NCI-H1048 (cell line): ENCODE results near the gene TUBA4A.
A peak's percentile ranks its signal among the peaks of the same experiment; 100 is the strongest.

Experiments
- DNase-seq: peaks from one replicate; lab custom pipeline; 2025; lab: John Stamatoyannopoulos, UW

The TUBA4A gene

GRCh38 chr2:219230059-219230540 is 23.6 kb downstream of the TUBA4A start:
- no peak for DNase-seq

- peak; percentile 96 for DNase-seq
Observed at GRCh38 chr2:219229305-219230058, 24.2 kb downstream of the TUBA4A start, which contains the start of the genes ANKZF1 and ATG9A. Gene ANKZF1, plus strand, starts transcription at chr2:219229806. Its CDS starts 452 bp downstream, at chr2:219230258. Gene ATG9A, minus strand, starts transcription at chr2:219229636. Its CDS starts 1,612 bp downstream, at chr2:219228024.

- no peak for DNase-seq
Observed at GRCh38 chr2:219228911-219229304, 24.8 kb downstream of the TUBA4A start.

- no peak for DNase-seq
Observed at GRCh38 chr2:219228041-219228910, 25.4 kb downstream of the TUBA4A start.

GRCh38 chr2:219225350-219225749 is 28.4 kb downstream of the TUBA4A start:
- DNase-seq, result no peak

DNA sequence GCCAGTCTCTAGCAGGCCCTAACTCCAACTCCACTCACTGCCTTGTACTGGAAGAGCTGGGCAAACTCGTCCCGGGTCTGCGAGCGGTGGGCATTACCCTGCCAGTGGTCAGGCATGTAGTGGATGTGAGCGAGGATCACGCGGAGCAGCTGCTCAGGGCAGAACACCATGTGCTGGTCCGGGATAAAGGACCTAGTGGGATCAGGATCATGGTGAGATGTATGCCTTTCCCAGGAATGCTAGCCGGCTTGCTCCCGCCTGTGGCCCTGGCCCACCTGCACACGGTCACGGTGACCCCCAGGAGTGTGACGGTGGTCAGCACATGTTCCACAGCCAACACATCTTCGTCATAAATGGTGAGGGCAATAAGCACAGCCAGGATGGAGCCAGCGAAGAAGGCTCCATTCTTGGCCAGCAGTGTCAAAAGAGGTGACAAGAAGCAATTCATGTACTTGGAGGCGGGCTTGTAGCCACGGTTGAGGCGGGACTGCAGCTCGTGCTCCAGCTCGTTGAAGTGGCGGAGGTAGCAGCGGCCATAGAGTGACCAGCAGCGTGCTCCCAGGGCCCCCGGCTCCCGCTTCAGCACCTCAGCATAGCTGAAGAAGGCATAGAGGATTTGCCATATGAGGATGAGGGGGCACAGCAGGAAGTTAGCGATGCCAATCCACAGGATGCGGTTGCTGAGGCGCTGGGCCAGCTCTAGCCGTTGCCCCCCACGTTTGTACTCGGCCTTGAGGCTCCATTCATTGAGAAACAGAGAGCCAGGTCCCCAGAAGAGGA is 29.7 kb downstream of the TUBA4A start:
- no peak for DNase-seq

- no peak for DNase-seq
Observed at GRCh38 chr2:219221957-219222518, 31.7 kb downstream of the TUBA4A start.

GRCh38 chr2:219220652-219221402 is 32.9 kb downstream of the TUBA4A start:
- no peak for DNase-seq

DNA sequence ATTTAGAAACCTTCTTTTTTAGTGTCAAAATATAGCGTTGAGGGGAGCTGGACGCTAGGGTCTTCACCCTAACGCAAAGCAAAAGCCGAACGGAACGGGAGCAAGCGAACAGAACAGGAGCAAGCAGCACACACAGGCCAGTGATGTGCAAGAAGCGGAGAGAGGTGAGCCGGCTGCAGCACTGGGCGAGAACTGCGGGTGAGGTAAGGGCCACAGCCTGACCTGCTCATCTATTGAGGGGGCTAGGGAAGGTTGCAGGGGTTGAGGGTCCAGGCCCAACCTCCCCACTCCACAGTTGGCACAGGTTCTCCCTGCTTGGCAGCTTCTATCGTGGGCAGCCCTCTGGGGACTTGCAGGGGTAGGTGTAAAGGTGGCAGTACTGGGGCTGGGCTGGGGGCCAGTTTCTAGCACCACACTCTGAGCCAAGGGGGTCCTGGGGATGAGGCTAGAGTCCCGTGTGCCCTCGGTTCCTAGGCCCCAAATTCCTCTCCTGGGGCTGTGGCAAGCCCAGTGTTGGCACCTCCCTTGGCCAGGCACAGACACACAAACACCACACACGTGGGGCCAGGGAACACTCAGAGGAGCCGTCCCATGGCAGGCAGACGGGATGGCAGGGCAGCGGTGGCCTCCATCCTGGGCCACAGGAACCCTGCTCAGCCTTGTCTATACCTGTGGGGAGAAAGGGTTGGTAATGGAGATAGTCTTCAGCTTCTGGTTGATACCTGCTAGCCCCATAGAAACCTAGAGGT is 33.8 kb downstream of the TUBA4A start:
- DNase-seq, result no peak

GRCh38 chr2:219218732-219219701 is 34.7 kb downstream of the TUBA4A start, which contains the start of gene ABCB6:
Gene ABCB6, minus strand, starts transcription at chr2:219218958. Its CDS starts 285 bp downstream, at chr2:219218673.
- DNase-seq, result peak; percentile 95

- DNase-seq, result no peak
Observed at GRCh38 chr2:219218217-219218731, 35.4 kb downstream of the TUBA4A start.

GRCh38 chr2:219216535-219216915 is 37.2 kb downstream of the TUBA4A start:
- no peak for DNase-seq

GRCh38 chr2:219215871-219216534 is 37.7 kb downstream of the TUBA4A start:
- no peak for DNase-seq

DNA sequence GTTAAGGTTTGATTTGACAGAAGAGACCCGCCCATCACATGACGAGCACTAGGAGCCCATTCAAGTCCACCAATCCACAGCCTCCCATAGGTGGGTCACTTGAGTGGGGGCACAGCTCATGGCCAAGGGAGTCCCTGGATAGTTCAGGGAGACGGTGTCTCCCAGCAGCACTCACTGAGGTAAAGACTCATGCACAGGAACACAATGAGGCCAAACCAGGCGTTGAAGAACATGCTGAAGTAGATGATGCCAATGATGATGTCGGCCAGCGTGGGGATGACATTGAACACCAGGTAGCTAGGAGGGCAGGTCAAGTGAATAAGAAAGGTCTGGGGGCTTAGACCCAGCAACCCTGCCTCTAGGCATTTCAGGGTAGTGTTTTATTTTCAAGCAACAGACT is 38.9 kb downstream of the TUBA4A start:
- no peak for DNase-seq

GRCh38 chr2:219214141-219214540 is 39.6 kb downstream of the TUBA4A start:
- DNase-seq, result no peak

DNA sequence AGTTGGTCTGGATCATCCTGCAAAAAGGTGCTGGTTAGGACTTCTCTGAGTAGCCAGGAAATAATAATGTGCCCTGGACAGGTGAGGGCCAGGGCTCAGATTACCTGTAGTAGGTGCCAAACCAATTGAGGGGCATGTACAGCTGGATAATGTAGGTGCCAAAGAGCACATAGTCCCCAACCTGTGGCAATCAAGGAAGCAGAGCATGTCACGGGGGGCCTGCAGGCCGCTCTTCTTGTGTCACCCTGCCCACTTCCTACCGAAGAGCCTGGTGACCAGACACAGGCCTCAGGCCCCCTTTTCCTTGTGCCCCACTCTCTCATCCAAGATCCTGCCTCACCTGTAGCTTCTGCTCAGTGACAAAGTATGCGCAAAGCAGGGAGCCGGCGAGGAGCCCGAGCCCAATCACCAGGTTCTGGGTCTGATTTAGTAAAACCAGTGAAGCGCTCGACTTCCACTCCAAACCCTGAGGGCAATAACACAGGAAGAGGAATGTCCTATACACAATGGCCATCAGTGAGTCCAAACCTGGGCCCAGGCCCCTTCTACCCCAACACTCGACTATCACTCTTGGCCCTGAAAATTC is 40.1 kb downstream of the TUBA4A start:
- no peak for DNase-seq

DNA sequence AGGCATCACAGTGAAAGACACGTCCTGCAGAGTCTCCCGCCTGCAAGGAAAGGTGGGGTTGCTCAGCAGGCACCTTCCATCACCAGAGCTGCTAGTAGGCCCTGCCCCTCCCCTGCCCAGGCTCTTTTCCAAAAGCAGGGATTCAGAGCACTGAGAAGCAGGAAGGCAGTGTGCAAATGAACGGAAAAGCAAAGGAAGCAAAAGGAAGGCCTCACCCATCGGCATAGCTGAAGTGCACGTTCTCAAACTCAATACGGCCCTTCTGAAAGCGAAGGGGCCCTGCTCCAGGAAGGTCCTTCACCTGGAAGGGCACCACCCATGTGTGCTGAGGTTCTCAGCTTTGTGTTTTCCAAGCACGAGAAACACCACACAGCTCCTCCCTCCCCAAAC is 40.7 kb downstream of the TUBA4A start:
- no peak for DNase-seq

GRCh38 chr2:219210886-219211362 is 42.8 kb downstream of the TUBA4A start:
- DNase-seq, result no peak
